Astrocyte (in vitro differentiated cells and primary cell): ENCODE measurements around the gene NUSAP1.

Source experiments
- EZH2 ChIP-seq: IDR thresholded peaks from 2 replicates; pipeline ENCODE4 v1.6.1; 2012; ENCODE audit warnings: mild to moderate bottlenecking, low read length, inconsistent platforms; ENCODE audit not compliant: insufficient read depth
- TF ChIP-seq, protein P1 (sequence below): IDR thresholded peaks from 2 replicates; pipeline ENCODE4 v1.5.1; 2011; ENCODE audit warnings: low read depth, mild to moderate bottlenecking, inconsistent platforms, low read length, moderate library complexity; ENCODE audit not compliant: insufficient read depth

DNA sequence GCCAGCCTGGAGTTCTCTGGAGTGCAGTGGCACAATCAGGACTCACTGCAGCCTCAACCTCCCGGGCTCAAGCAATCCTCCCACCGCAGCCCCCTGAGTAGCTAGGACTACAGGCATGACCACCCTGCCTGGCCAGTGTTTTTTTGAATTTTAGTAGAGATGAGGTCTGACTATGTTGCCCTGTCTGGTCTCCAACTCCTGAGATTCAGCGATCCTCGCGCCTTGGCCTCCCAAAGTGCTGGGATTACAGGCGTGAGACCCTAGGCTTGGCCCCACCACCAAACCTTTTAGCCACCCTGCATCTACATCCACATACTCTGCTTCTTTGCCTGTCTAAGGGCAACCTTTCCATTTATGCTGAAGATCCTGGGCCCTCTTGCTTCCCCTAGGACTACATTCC lies 4.4 kb downstream of the NUSAP1 start:
- TF ChIP-seq, protein P1, sequence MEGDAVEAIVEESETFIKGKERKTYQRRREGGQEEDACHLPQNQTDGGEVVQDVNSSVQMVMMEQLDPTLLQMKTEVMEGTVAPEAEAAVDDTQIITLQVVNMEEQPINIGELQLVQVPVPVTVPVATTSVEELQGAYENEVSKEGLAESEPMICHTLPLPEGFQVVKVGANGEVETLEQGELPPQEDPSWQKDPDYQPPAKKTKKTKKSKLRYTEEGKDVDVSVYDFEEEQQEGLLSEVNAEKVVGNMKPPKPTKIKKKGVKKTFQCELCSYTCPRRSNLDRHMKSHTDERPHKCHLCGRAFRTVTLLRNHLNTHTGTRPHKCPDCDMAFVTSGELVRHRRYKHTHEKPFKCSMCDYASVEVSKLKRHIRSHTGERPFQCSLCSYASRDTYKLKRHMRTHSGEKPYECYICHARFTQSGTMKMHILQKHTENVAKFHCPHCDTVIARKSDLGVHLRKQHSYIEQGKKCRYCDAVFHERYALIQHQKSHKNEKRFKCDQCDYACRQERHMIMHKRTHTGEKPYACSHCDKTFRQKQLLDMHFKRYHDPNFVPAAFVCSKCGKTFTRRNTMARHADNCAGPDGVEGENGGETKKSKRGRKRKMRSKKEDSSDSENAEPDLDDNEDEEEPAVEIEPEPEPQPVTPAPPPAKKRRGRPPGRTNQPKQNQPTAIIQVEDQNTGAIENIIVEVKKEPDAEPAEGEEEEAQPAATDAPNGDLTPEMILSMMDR, result no peak
- TF ChIP-seq EZH2, result no peak
